Stomach (tissue), 4 donors: ENCODE measurements around the gene TNFRSF21.

Source experiments
- CTCF ChIP-seq, 7 experiments: fragments of 450-650 bp in 4 of 7; fragments of 200-600 bp in 3 of 7; sonication (generic) in 3 of 7; IDR thresholded peaks; one replicate each; pipeline ENCODE4 v1.5.1; 2016 to 2019; ENCODE audit warnings: antibody characterized with exemption in 7 of 7, control low read depth in 2 of 7, mild to moderate bottlenecking in 1 of 7
- EP300 ChIP-seq: sonication (generic); formaldehyde crosslinking; IDR thresholded peaks from one replicate; pipeline ENCODE4 v1.6.1; 2017; ENCODE audit warnings: antibody characterized with exemption
- POLR2A ChIP-seq, 4 donors: fragments of 450-650 bp; IDR thresholded peaks; one replicate each; pipeline ENCODE4 v1.6.1; 2016; ENCODE audit warnings: antibody characterized with exemption in 4 of 4, control low read depth in 2 of 4, mild to moderate bottlenecking in 1 of 4, moderate library complexity in 1 of 4

GRCh38 chr6:47206626-47207025 is 103.1 kb downstream of the TNFRSF21 start:
- TF ChIP-seq POLR2A (IDR thresholded peaks at IDR 0.05) (no peak), EP300 (no peak), CTCF (IDR thresholded peaks at IDR 0.05) (no peak)
